Right ventricle myocardium inferior (tissue), 1 donor: ENCODE data around the gene ZNF530. TPM values are rescaled to one million over a fixed set of nuclear protein-coding genes. Genes with fewer than 3 reads are reported as not detected.

Experiments used
- ATAC-seq: fragments of 200-7000 bp; cut with Tn5 transposase; one replicate; pipeline ENCODE4 v1.9.1; 2020; ENCODE audit warnings: mild to moderate bottlenecking, moderate library complexity
- DNase-seq: peaks from one replicate; pipeline ENCODE4 v3.0.0; 2021; ENCODE audit errors: missing footprints
- intact Hi-C: fragments of 100-400 bp; cut with DNase I; formaldehyde crosslinking; loops from one replicate; pipeline ENCODE4 v1.11.0; 2022
- long read RNA-seq: library from polyadenylated mRNA; unstranded; transcript quantifications from one replicate; pipeline ENCODE4 v2.0.0, GENCODE V29; 2021
- total RNA-seq: library from RNA; stranded (reverse); fragmentation: NEBNext Ultra II Directional; extraction: Animal tissue kit (Norgen Biotek cat#: 25700); gene quantifications from one replicate; pipeline ENCODE4 v1.2.1, GENCODE V29; 2021
- donor health status: DM: no; HTN: yes; CAD: no; lungs with severe emphysema.

The ZNF530 gene
- 3.8 TPM for total RNA-seq
- long read RNA-seq, partial matches to known transcripts, result 0 of 3 reads
- long read RNA-seq, other reads (novel, unspliced or antisense), result 1 of 3 reads

DNA sequence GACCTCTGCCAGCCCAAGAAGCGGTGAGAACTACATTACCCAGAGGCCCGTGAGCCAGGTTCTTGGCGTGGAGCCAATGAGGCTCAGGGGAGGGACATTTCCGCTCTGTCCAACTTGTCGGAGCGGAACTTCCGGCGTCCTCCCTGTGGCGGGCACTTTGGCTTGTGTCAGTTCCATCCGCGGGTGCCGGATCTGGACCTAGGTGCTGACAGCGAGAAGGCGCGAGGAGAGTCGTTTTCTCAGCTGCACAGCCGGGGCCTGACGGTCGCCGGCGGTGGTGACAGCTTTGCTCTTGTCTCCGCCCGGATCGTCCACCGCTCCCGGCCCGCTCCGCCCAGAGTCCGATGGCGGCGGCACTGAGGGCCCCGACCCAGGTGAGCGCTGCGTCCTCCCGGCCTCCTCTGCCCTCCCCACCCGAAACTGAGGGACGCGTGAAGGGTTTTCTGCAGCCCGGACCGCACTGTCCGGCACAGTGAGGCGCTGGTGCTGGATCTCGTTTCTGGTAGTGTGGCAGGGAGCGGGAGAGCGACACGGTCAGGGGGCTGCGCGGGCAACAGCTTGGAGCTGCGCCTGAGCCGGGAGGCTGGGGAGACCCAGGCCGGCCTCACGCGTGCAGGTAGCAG lies at the start of gene ZNF530:
TSS of gene ZNF530 (plus strand) at position 125 of the 623 bp plus-strand sequence. CDS start 4,461 bp downstream, outside the sequence.
- ATAC-seq, result peak; percentile 98
- intact Hi-C loops, result no loop called here
- DNase-seq, result peak; percentile 96

DNA sequence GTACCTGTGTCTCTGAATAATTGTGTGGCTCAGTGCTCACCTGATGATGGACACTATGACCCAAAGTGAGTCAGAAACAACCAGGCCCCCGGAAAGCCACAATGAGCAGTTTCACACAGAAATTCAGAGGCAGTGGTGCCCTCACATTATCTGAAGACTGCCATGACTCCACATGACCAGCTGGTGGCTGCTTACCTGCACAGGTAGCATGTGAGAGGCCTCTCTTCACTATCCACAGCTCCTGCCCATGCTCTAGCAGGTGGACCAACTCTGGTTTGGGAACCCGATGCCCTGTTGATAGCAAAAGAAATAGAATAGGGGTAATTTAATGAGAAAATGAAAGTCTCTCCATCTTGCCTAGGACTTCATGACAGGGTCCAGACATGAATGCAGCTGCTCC lies 47.3 kb upstream of the ZNF530 start:
- no peak for DNase-seq
- no peak for ATAC-seq
- intact Hi-C loops, result no loop called here

DNA sequence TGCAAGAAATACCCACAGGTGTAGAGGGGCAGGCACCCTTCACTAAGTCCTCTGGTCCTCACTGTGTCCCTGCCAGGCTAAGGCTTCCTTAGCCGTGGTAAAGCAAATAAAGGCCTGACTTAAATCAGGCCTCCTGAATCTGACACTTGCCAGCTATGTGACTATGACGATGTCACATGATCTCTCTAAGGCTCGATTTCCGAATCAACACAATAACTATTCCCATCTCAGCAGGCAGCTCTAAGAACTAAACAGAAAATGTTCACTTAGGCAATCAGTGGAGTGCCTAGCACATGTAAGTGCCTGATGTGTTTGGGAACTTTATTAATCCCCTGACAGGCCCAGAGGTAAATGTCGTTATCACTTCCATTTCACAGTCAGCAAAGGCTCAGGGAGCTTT lies 42.0 kb upstream of the ZNF530 start:
- intact Hi-C loops, result loop anchor here (2.0 kb wide), 1 partner anchor 21 kb away; the partner anchor contains the start of gene ZNF416
- ATAC-seq (no peak), DNase-seq (no peak)

DNA sequence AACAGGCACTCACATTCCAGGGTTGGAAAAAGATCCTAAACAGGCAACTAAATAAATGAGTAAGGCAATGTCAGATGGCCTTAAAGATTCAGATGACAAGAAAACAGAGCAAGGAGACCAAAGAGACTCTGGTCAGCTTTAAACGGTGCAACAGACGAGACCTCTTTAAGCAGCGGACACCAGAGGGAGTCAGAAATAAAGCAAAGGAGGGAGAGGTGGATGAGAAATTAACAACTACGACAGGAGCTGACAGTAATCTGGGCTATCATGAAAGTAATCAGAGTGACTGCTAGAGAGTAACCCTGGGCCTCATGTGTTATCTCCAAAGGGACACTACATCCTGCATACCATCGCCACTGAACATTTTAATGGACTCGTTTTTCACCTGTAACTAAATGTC lies 41.2 kb upstream of the ZNF530 start:
- DNase-seq (no peak), ATAC-seq (no peak)
- intact Hi-C loops, result loop anchor here (2.0 kb wide), 1 partner anchor 20 kb away; the partner anchor contains the start of gene ZNF416

DNA sequence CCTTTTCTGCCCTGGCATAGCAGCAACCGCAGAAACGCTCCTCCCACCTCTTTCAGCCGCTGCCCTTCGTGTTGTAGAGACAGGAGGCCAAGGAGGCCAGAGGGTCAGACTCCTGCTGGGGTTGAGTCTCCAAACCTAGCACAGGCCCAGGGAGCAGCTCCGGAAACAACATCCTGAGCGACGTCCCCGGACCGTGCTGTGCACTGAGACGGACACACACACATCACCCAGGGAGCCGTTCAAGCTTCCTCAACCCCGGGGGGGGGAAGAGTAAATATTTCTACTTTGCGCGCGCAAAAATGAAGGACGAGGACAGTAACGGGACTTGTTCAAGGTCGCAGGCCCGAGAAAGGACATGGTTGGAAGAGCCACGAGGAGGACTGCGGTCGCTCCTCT lies 40.7 kb upstream of the ZNF530 start:
- DNase-seq (no peak), ATAC-seq (peak; percentile 43)
- intact Hi-C loops, result loop anchor here (2.0 kb wide), 1 partner anchor 20 kb away; the partner anchor contains the start of gene ZNF416

DNA sequence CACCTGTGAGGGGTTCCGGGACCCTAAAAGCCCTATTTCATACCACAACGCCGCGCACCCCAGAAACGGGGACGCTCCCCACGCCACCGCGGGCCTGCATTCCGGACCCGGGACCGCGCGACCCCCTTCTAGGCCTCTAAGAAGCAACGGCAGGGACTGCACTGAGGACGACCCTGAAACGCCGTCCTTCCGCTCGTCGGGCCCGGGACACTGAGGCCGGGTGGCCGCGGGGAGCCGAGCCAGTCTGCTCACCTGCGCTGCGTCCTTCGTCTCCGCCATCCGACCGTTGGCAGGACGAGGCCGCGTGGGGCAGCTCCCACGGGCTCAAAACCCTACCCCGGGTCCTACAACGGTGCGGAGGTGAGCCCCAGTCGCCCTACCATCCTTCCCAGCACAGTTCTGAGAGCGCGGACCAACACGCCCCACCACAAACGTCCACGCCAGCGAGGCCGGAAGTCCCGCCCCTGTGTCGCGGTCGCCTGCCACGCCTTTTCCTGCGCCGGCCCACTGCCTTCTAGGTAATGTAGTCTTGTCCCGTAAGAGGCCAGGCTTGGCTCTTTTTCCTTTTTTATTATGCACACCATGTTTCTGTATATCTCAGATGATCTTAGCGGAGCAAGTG lies 40.2 kb upstream of the ZNF530 start, which contains the start of gene ZNF550:
TSS of gene ZNF550 (minus strand) at position 460 of the 622 bp plus-strand sequence. CDS start at position 279, 181 bp downstream.
- DNase-seq (peak; percentile 96), ATAC-seq (peak; percentile 99)
- intact Hi-C loops, result loop anchor here (2.0 to 5.0 kb wide), 2 partner anchors 19 to 32 kb away; partner anchors contain the start of genes ZNF416 and ZNF549

DNA sequence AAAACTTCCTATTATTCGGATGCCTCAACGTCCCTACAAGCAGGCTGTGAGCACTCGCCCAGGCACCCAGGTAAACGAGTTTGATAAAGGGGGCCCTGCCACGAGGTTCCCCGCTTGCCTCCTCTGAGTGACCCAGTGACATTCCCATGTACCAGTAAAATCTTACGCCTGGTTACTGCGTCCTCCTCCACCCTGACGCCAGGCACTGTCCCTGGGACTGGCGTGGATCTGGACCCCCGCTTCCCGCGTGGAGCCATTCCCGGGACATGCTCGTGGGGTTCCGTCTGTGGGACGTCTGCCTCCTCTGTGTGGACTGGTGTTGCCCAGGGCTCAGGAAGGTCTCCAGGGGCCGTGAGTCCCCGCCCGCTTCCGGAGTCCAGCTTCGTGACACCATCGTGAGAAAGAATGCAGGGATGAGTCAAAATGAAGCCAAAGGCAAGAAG lies 39.6 kb upstream of the ZNF530 start:
- DNase-seq (peak; percentile 66), ATAC-seq (peak; percentile 34)
- intact Hi-C loops, result loop anchor here (5.0 kb wide), 1 partner anchor 33 kb away; the partner anchor contains the start of gene ZNF549

DNA sequence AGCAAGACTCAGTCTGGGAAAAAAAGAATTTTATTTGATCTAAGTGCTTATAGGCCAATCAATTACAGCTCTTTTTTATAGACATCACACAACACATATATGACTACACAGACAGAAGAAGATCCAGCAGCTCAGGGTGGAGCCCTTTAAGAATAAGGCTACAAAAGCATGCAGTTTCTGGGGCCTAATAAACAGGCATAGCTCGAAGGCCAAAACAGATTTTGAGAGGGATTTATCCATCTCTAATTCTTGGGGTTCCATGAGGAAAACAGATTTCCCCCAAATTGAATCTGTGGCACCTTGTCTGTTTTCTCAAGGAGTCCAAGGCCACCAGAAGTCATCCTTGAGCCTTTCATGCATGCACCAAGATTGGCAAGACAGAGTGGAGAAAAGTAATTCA lies 36.1 kb upstream of the ZNF530 start:
- DNase-seq, result no peak
- no peak for ATAC-seq
- intact Hi-C loops, result loop anchor here (5.0 kb wide), 1 partner anchor 36 kb away; the partner anchor contains the start of gene ZNF549

DNA sequence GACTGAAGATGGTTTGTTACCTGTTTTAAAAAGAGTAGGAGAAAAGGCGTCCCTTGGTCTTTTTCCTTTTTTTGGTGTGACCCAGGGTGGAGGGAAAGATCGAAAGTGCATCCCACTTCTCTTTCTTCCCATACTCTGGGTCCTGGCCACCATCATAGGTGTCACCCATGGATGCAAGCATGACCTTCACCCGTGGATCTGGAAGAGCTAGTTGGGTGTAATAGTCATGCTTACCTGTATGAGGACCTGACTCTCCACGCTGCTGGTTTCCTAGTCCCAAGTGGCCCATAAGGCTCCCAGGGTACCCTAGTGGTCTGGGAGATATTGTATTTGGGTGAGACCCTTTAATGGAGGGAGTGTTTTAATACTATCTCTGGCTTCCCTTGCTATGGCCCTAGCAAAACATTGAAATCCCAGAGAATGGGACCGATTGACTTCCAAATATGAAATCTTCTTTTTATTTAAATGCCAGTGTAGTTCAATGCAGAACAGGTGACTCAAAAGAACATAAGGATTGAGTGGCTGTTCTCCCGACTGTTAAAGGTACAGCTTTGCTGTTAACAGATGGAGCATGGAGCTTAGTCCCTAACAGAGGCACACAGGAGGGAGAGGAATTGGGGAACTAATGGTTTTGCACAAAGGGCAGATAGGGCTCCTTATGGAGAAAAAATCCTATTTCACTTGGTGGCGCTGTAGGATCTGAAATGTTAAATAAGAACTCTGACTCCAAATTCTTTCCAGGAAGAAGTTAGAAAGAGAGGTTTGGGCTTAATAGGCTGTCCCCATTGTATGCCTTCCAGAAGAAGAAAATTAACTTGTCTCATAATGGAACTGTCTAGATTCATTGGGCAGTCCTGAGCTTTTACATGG lies 33.1 kb upstream of the ZNF530 start:
- ATAC-seq, result no peak

DNA sequence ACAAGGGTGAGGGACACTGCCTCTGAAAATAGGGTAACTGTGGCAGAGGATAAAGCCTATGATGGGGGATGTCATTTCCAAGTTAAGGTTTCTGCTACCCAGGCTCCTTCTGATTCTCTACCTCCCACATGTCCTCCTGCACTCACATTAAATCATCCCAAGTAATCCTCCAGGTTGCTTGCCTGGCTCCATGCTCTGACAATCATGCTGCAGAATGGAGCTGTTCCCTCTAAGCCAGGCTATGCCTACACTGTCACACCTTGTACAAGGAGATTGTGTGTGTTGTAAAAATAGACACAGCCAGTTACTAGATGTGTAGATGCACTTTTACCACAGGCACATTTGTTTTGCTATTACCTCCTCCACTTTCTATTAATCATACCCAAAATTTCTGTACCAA lies 29.0 kb upstream of the ZNF530 start:
- intact Hi-C loops, result no loop called here
- no peak for ATAC-seq
- no peak for DNase-seq

More for the DNA sequence above, 33.1 kb upstream of the ZNF530 start:
- intact Hi-C loops, result no loop called here
- no peak for DNase-seq

DNA sequence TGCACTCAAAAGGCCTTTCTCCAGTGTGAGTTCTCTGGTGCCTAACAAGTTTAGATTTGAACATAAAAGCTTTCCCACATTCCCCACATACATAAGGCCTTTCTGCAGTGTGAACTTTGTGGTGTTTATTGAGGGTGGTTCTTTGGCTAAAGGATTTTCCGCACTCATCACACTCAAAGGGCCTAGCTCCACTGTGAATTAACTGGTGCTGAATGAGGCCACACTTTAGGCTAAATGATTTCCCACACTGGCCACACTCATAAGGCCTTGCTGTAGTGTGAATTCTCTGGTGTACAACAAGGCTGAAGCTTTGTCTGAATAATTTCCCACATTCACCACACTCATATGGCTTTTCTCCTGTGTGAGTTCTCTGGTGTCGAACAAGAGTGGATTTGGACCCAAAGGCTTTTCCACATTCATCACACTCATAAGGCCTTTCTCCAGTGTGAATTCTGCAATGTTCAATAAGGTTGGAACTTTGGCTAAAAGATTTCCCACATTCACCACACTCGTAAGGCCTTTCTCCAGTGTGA lies 27.2 kb upstream of the ZNF530 start:
- intact Hi-C loops, result no loop called here
- no peak for DNase-seq
- no peak for ATAC-seq

DNA sequence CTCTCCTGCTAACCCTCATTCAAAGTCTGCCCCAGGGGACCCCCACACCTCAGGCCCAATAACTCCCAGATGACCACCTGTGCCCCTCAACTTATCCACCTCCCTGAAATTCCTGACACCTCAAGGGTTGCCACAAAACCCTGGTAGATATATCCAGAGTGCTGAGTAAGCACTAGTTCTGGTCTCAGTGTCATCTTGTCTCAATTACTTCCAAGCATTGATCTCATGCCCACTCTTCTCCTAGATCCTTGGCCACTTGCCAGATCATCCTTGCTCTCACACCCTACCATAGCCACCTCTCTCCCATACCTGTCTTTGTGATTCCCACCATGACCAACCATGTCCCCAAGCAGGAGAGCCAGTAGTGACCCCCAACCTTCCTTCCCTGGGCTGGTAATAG lies 23.0 kb upstream of the ZNF530 start:
- intact Hi-C loops, result no loop called here
- no peak for ATAC-seq

DNA sequence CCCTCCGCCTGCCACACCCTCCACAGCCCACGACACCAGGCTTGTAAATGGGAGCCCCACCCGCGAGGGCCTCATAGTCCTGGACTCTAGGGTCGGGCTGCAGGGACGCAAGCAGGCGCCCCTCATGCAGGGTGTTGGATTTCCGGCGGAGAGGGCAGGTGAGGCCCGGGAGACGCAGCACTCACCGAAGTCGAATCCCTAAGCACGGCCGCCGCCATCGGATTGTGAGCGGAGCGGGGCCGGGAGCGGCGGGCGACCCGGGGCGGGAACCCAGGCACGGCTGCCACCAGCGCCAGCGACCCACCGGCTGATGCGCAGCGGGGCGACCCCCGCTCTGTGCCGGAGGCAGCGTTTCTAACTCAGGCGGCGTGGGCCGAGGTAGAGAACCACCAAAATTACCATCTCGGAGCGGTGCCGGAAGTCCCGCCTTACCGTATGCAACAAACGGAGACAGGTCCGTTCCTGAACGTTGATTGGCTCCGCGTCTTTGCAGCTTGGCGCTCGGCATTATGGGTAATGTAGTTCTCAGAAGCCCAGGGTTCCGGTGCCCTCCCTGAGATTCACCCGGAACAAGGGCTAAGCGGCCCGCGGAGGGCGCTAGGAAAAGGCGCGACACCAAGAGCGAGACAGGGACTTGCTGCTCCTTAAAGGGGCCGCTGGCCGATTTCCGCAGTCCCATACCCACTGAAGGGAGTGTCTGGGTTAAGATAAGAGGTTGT lies 21.0 kb upstream of the ZNF530 start, which contains the start of gene ZNF416:
TSS of gene ZNF416 (minus strand) at position 425 of the 719 bp plus-strand sequence. CDS start at position 218, 207 bp downstream.
- DNase-seq, result peak; percentile 98
- ATAC-seq, result peak; percentile 98
- intact Hi-C loops, result loop anchor here (2.0 kb wide), 2 partner anchors 20 to 54 kb away; partner anchors contain the start of genes ZNF211 and ZNF550

More for the DNA sequence above, 23.0 kb upstream of the ZNF530 start:
- no peak for DNase-seq

DNA sequence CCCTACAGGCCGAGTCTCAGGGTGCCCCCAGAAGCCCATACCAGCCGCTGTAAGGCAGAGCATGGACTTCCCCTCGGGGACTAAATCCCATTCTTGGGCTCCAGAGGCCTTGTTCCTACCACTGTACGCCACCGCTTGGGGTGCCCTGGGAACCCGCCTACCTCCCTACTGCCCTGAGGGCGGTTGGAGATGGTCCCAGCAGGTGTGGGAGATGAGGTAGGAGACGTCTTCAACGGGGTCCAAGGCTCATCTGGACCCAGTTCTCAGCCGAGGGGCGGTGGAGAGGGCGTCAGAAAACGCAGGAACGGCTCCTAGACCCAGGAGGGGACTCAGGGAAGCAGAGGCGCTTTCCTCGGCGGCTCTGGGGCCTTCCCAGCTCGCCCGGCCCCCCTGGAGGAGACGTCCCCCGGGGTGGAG lies 16.6 kb upstream of the ZNF530 start:
- ATAC-seq, result no peak
- no peak for DNase-seq
- intact Hi-C loops, result no loop called here

DNA sequence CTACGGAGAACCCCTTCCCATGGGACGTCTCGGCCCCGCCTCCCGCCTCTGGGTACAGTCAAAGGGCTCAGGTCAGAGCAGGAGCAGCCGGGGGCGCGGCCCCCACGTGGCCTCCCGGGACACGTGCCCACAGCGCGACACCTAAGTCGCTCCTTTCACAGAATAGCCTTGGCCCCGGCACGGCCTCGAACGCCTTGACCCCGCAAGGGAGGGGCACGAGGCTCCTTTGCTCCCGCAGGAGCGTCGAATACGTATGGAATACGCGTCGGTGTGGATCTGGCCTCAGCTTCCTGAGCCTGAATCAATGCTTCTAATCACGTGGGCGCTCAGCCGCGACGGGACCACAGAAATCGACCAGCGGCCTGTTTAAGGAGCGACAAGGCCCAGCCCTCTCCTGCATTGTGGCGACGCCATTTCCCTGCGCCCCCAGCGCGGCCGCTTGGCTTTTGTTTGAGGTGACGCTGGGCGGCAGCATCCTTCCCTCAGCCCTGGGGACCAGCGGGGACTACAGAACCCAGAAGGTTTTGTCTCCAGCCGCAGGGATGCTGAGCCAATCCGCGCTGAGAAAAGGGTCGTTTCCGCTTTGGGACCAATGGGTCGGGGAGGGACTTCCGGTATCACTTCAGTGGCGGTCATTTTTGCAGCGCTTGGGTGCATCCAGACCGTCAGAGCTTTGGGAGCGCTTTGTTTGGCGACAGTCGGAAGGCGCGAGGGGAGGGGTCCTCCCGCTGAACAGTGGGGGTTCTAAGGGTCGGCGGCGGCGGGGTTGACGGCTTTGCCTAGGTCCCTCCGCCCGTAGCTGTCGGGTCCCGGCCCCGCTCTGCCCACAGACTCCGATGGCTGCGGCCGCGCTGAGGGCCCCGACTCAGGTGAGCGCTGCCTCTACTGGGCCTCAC lies 15.9 kb upstream of the ZNF530 start, which contains the start of gene ZIK1:
TSS of gene ZIK1 (plus strand) at position 625 of the 896 bp plus-strand sequence. CDS start at position 837, 212 bp downstream.
- intact Hi-C loops, result no loop called here
- ATAC-seq (peak; percentile 95), DNase-seq (peak; percentile 93)

DNA sequence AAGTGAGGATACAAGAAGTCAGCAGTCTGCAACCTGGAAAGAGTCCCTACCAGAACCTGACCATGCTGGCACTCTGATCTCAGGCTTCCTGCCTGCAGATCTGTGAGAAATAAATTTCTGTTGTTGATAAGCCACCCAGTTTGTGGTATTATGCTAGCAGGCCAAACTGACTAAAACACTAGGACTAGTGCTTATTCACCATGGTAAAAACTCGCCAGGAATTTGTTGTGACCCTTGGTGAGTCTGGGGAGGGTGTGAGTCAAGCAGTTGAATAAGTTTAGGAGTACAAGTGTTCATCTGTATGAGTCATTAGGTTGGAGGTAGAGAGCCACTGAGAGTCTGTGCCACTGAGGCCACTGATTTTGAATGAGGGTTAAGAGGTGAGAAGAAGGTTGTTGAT lies 12.2 kb upstream of the ZNF530 start:
- ATAC-seq (no peak), DNase-seq (no peak)
- intact Hi-C loops, result no loop called here

DNA sequence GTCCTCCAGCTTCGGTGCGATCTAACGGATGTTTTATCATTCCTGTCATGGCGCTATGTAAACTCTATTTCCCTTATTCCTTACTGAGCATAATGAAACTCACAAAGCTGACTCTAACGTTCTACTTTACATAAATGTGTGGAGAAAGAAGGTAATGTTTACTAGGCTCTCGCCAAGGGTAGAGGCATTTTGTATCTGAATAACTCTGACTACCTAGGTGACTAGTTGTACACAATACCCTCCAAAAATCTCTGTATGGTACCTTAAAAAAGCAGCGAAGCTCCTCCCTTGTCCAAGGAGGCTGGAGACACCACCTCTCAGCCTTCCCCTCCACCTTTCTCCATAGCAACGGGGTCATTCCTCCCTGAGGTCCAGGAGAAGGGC lies 316 bp upstream of the ZNF530 start:
- intact Hi-C loops, result no loop called here
- ATAC-seq (no peak), DNase-seq (no peak)
